ENCODE results near the gene AMOTL1.

Gene AMOTL1, protein sequence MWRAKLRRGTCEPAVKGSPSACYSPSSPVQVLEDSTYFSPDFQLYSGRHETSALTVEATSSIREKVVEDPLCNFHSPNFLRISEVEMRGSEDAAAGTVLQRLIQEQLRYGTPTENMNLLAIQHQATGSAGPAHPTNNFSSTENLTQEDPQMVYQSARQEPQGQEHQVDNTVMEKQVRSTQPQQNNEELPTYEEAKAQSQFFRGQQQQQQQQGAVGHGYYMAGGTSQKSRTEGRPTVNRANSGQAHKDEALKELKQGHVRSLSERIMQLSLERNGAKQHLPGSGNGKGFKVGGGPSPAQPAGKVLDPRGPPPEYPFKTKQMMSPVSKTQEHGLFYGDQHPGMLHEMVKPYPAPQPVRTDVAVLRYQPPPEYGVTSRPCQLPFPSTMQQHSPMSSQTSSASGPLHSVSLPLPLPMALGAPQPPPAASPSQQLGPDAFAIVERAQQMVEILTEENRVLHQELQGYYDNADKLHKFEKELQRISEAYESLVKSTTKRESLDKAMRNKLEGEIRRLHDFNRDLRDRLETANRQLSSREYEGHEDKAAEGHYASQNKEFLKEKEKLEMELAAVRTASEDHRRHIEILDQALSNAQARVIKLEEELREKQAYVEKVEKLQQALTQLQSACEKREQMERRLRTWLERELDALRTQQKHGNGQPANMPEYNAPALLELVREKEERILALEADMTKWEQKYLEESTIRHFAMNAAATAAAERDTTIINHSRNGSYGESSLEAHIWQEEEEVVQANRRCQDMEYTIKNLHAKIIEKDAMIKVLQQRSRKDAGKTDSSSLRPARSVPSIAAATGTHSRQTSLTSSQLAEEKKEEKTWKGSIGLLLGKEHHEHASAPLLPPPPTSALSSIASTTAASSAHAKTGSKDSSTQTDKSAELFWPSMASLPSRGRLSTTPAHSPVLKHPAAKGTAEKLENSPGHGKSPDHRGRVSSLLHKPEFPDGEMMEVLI

GRCh38 chr11:94767701-94768601, at the start of gene AMOTL1:
AMOTL1 (plus strand) TSS chr11:94768356; CDS start chr11:94768512, 156 bp downstream.
- peak; percentile 91 to 99 for DNase-seq

GRCh38 chr11:94719876-94720275, 48.3 kb upstream of the AMOTL1 start:
- DNase-seq = no peak

DNA sequence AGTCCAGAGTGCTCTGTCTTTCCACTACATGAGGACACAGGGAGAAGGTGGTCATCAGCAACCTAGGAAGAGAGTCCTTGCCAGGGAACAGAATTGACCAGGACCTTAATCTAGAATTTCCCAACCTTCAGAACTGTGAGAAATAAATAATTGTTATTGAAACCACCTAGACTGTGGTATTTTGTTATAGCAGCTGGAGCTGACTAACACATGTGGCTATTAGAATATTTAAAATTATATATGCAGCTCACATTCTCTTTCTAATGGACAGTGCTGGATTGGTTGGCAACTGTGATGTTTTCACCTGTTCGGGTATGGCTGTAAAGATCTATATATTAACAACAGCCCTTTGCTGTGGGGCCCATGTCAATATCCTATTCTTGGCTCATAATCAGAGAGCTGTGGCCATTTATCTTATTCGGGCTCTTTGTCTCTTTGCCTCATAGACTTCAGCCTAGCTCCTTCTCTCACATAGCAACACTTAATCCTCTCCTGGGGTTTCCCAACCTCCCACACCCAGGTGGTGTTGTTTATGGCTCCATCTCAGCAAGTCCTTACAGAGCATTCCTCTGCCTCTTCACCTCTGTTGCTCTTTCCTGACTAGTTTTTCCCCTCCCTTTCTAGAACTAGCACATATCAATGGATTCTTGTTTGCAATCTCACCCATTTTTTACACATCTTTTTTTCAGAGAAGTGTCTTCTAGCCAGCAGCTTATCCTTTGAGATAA, 46.4 kb upstream of the AMOTL1 start:
- DNase-seq = no peak

- DNase-seq = no peak
Measured at GRCh38 chr11:94722735-94723134, 45.4 kb upstream of the AMOTL1 start.

DNA sequence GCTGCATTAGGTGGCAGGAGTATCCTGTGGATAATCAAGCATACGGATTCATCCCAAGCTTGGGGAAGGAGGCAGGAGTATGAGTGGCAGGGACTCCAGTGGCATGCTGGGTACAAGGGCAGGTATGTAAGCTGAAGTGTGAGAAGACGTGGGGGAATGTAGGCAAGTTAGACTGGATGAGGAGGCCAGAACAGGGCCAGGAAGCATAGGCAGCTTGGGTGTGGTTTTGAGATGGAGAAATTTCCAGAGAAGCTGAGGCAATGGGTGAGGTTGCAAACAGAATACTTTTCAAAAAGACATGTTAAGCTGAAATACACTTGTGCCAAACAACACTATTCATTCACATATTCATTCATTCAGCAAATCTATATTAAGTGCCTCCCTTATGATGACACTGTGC, 43.1 kb upstream of the AMOTL1 start:
- DNase-seq = no peak

- DNase-seq = no peak
Measured at GRCh38 chr11:94727819-94728218, 40.3 kb upstream of the AMOTL1 start.

DNA sequence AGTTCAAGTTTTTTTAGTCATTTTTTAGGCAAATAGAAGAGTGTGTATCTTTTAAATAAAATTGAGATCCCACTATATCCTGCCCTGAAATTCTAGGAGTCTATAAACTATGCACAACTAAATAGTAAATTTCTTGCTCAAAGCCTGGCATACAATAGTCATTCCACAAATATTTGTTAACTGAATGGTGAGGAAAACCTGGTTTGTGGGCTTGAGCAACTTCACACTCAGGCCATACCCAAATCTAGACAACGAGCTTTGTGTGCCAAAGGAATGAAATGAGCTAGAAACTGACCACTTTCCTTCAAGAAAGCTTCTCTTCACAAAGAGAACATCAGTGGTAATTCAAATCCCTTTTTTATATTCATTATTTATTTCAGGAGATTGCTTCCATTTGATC, 39.6 kb upstream of the AMOTL1 start:
- no peak for DNase-seq

- no peak for DNase-seq
Measured at GRCh38 chr11:94728966-94729751, 39.0 kb upstream of the AMOTL1 start.

GRCh38 chr11:94730153-94730552, 38.0 kb upstream of the AMOTL1 start:
- DNase-seq = no peak

DNA sequence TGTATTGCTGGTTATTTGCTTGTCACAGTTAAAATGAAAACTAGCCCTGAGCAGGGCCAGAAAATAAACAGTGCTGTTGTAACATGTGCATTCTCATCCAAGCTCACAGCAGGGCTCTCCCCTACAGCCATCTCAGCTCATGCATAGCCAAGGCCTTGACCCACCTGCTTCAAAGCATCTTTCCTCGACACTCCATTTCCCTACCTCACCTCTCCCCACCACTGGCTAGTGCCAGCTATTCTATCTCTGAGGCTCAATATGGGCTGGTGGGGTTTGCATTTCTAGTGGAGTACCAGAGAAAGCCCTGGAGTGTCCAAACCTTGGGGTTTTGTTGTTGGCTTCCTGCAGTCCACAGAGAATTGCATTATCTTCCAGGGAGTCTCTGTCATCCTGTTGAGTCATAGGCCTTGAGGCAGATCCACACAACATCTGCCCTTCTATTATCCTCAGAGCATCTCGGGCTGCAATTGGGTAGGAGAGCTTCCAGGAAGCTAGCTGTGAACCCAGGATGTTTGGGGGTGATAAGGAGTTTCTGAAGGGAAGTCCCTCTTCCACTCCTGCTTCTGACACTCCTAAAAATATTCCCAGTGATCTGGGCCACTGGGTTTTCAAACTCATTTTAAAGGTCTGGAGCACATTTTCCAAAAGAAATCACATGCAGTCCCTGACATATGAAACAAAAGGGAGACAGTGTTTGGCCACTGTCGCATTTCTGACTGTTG, 36.1 kb upstream of the AMOTL1 start:
- DNase-seq = no peak

DNA sequence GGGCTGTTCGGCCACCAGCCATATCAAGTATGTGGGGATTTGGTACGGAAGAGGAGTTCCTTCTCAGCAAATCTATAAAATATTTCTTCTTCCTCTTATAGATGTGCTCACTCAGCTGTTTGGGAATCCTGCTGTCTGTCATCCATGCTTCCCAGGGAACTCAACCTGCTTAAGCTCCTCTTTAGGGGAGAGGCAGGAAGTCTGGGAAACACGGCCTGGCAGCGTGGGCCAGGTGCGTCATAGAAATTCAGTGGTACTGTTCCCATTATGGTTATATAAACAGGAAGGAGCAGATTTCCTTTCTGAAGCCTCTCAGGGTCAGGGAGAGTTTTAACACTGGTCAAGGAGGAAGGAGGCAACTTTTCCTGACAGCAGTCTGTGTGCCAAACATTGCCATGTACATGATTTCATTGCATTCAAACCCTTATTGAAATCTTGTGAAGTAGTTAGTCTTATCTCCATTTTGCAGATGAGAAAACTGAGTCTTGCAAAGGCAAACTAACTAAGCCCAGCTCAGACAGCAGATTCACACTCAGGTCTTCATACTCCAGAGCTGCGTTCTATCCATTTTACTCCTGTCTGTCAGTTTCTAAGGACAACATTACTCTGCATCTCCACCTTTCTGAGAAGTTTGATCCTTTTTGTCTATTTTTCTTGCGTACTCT, 35.4 kb upstream of the AMOTL1 start:
- no peak for DNase-seq

- DNase-seq = peak; percentile 8 to 17
Measured at GRCh38 chr11:94734563-94735275, 33.4 kb upstream of the AMOTL1 start.

GRCh38 chr11:94735907-94736306, 32.2 kb upstream of the AMOTL1 start:
- DNase-seq = no peak

DNA sequence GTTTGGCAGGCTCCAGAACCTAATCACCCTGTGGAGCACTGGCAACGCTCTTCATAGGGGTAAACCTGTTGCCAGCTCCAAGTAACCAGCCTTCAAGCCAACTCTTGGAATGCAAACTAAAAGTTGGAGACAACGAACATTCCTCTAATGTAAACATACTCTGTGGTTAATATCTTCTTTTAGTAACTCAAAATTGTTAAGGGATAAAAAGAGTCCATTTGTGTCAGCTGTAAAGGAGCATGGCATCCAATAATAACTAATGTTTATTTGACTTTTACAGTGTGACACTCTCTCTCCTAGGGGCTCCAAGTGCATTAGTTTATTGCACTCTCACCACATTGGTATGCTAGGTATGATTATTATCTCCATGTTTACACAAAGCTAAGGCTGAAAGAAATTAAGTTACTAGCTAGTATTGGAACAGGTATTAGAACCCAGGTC, 31.0 kb upstream of the AMOTL1 start:
- no peak for DNase-seq

- DNase-seq = no peak
Measured at GRCh38 chr11:94738746-94739145, 29.4 kb upstream of the AMOTL1 start.

DNA sequence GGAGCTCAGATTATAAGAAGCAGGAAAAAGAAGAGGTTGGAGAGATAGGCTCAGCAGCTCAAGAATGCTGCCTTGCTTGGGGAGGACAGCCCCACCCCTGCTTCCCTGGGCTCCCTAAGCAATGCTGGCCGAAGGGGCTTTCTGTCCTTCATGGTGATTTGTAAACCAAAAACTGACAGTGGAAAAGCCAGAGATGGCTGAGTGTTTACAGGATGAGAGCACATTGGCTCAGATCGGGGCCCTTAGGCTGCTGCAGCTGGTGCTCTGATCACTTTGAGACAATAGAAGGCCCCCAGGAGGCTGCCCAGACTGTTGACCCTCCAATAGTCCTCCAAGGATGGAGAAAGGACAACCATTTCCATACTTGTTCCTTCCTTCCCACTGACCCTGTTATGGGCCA, 28.8 kb upstream of the AMOTL1 start:
- DNase-seq = no peak

- peak; percentile 42 to 84 for DNase-seq
Measured at GRCh38 chr11:94740083-94741021, 27.8 kb upstream of the AMOTL1 start.
